GM12878 (cell line): ENCODE measurements around the gene PPP2R3C.

Experiments
- BACH1 ChIP-seq: fragments of 450-650 bp; IDR thresholded peaks from 2 replicates; pipeline ENCODE4 v1.6.1; 2017; ENCODE audit warnings: mild to moderate bottlenecking, borderline replicate concordance
- CTCF ChIP-seq, 3 experiments: IDR thresholded peaks in 2 of 3; conservative IDR thresholded peaks in 1 of 3; 2 replicates each; pipeline ENCODE4 v1.5.1; 2011; ENCODE audit warnings: low read depth in 3 of 3, low read length in 3 of 3, mild to moderate bottlenecking in 3 of 3, control low read depth in 2 of 3, moderate library complexity in 2 of 3, inconsistent platforms in 1 of 3, mixed read lengths in 1 of 3; ENCODE audit not compliant: control insufficient read depth in 2 of 3, insufficient read depth in 1 of 3; ENCODE audit errors: extremely low read depth in 1 of 3
- EZH2 ChIP-seq: IDR thresholded peaks from 2 replicates; pipeline ENCODE4 v1.6.1; 2012; ENCODE audit warnings: low read depth, mild to moderate bottlenecking, control low read depth, inconsistent platforms, low read length, borderline replicate concordance; ENCODE audit not compliant: control insufficient read depth
- FOXM1 ChIP-seq: IDR thresholded peaks from 2 replicates; pipeline ENCODE4 v1.6.1; 2012; ENCODE audit warnings: low read depth, mild to moderate bottlenecking, inconsistent platforms, low read length, moderate library complexity
- HDGF ChIP-seq: fragments of 450-650 bp; IDR thresholded peaks from 2 replicates; pipeline ENCODE4 v1.6.1; 2016; ENCODE audit warnings: antibody characterized with exemption
- NFXL1 ChIP-seq: fragments of 450-650 bp; IDR thresholded peaks from 2 replicates; pipeline ENCODE4 v1.6.1; 2017; ENCODE audit warnings: antibody characterized with exemption, mild to moderate bottlenecking, borderline replicate concordance
- RAD21 ChIP-seq: IDR thresholded peaks from 2 replicates; pipeline ENCODE4 v1.6.1; 2011; ENCODE audit warnings: mild to moderate bottlenecking, low read depth, low read length, moderate library complexity; ENCODE audit not compliant: insufficient read depth
- RB1 ChIP-seq: fragments of 450-650 bp; formaldehyde crosslinking; IDR thresholded peaks from 2 replicates; pipeline ENCODE4 v1.6.1; 2017; ENCODE audit warnings: mild to moderate bottlenecking, borderline replicate concordance
- TARDBP ChIP-seq: IDR thresholded peaks from 2 replicates; pipeline ENCODE4 v1.6.1; 2016; ENCODE audit warnings: borderline replicate concordance
- ZBTB4 ChIP-seq: fragments of 450-650 bp; formaldehyde crosslinking; IDR thresholded peaks from 2 replicates; pipeline ENCODE4 v1.4.0; 2022; ENCODE audit warnings: mild to moderate bottlenecking, moderate library complexity

GRCh38 chr14:35147711-35148110, 25.9 kb upstream of the PPP2R3C start:
- TF ChIP-seq ZBTB4 (CRISPR knock-in tag) (no peak), HDGF (no peak), CTCF (IDR thresholded peaks at IDR 0.05 in 2 of 3, conservative IDR thresholded peaks at IDR 0.05 in 1 of 3; ENCODE audit: control insufficient read depth in 2 of 3, extremely low read depth in 1 of 3, insufficient read depth in 1 of 3, low read depth in 3 of 3, low read length in 3 of 3) (no peak), TARDBP (no peak), RB1 (no peak), NFXL1 (no peak), BACH1 (no peak), EZH2 (no peak), RAD21 (no peak), FOXM1 (no peak)
